ENCODE measurements around the gene TBX10.
"Not testable (repeated sequence)": the region's sequence is repeated elsewhere in the genome, so short reads cannot be mapped to it uniquely, and the experiment has no call there.

TBX10 gene

GRCh38 chr11:67663532-67664212 is 24.1 kb upstream of the TBX10 start:
- DNase-seq, result no peak

- no peak for DNase-seq
Observed at GRCh38 chr11:67662835-67663531, 23.4 kb upstream of the TBX10 start.

GRCh38 chr11:67662142-67662834 is 22.7 kb upstream of the TBX10 start:
- no peak for DNase-seq

- DNase-seq, result not testable (repeated sequence)
Observed at GRCh38 chr11:67660752-67661151, 21.2 kb upstream of the TBX10 start.

GRCh38 chr11:67659651-67660165 is 20.1 kb upstream of the TBX10 start:
- not testable (repeated sequence) for DNase-seq

GRCh38 chr11:67657300-67657699 is 17.7 kb upstream of the TBX10 start:
- DNase-seq, result no peak

- DNase-seq, result no peak
Observed at GRCh38 chr11:67656278-67656922, 16.8 kb upstream of the TBX10 start.

GRCh38 chr11:67654225-67654624 is 14.7 kb upstream of the TBX10 start:
- no peak for DNase-seq

- no peak for DNase-seq
Observed at GRCh38 chr11:67652965-67653845, 13.6 kb upstream of the TBX10 start.

GRCh38 chr11:67651976-67652781 is 12.6 kb upstream of the TBX10 start:
- no peak for DNase-seq

GRCh38 chr11:67649634-67650510 is 10.3 kb upstream of the TBX10 start:
- no peak for DNase-seq

GRCh38 chr11:67648796-67649613 is 9.4 kb upstream of the TBX10 start:
- DNase-seq, result no peak

GRCh38 chr11:67648140-67648795 is 8.7 kb upstream of the TBX10 start:
- no peak for DNase-seq

- no peak for DNase-seq
Observed at GRCh38 chr11:67647471-67647870, 7.9 kb upstream of the TBX10 start.

- DNase-seq, result no peak
Observed at GRCh38 chr11:67646535-67647336, 7.2 kb upstream of the TBX10 start.

- no peak for DNase-seq
Observed at GRCh38 chr11:67645521-67646461, 6.2 kb upstream of the TBX10 start.
